Panc1 (cell line): ENCODE results near the gene CACUL1. TPM values are rescaled to one million over a fixed set of nuclear protein-coding genes. Genes with fewer than 3 reads are reported as not detected.

ENCODE experiments used
- ATAC-seq: fragments of 200-7000 bp; cut with Tn5 transposase; 2 replicates; pipeline ENCODE4 v1.9.1; 2020; ENCODE audit warnings: mild to moderate bottlenecking, moderate library complexity
- BruUV-seq: library from RNA; stranded (reverse); fragments of 400-500 nt; replicated peaks from 2 replicates; lab custom pipeline; 2021; lab: Mats Ljungman, UMichigan
- CTCF ChIA-PET: fragments of 300-600 bp; sonication (Branson Sonifier 250); formaldehyde crosslinking; loops from one replicate; lab custom pipeline; 2022; ENCODE audit warnings: antibody characterized with exemption; lab: Charles Lee
- POLR2A ChIA-PET: fragments of 300-600 bp; sonication (Branson Sonifier 250); formaldehyde crosslinking; loops from one replicate; lab custom pipeline; 2022; ENCODE audit warnings: antibody characterized with exemption; lab: Charles Lee
- DNase-seq: peaks from one replicate; pipeline ENCODE4 v3.0.0-alpha.2; 2010; ENCODE audit warnings: low read depth, low spot score
- H3K27ac ChIP-seq: 2 replicates; pipeline ENCODE4 v1.5.1; 2011; ENCODE audit warnings: mild to moderate bottlenecking, low read length, inconsistent platforms
- H3K27me3 ChIP-seq: fragments of 200-500 bp; sonication (Bioruptor generic); 2 replicates; pipeline ENCODE4 v1.6.0; 2014; ENCODE audit warnings: low read length, inconsistent platforms; ENCODE audit not compliant: control insufficient read depth, insufficient read depth
- H3K36me3 ChIP-seq: fragments of 200-500 bp; sonication (Bioruptor generic); 2 replicates; pipeline ENCODE4 v1.5.1; 2014; ENCODE audit warnings: inconsistent platforms, mild to moderate bottlenecking, low read length, moderate library complexity; ENCODE audit not compliant: control insufficient read depth, insufficient read depth
- H3K4me1 ChIP-seq: 2 replicates; pipeline ENCODE4 v1.5.1; 2011; ENCODE audit warnings: inconsistent platforms, mild to moderate bottlenecking, low read length, moderate library complexity; ENCODE audit not compliant: control insufficient read depth, insufficient read depth
- H3K4me3 ChIP-seq, 2 experiments: 2 replicates each; pipeline ENCODE4 v1.5.1; 2011 to 2012; ENCODE audit warnings: low read depth in 2 of 2, low read length in 2 of 2, mild to moderate bottlenecking in 2 of 2, inconsistent platforms in 1 of 2, moderate library complexity in 1 of 2
- H3K9me3 ChIP-seq: fragments of 200-500 bp; sonication (Bioruptor generic); 2 replicates; pipeline ENCODE4 v1.5.1; 2014; ENCODE audit warnings: low read depth, mild to moderate bottlenecking, inconsistent platforms, low read length, moderate library complexity; ENCODE audit not compliant: control insufficient read depth, insufficient read depth
- CTCF ChIP-seq: fragments of 450-650 bp; IDR thresholded peaks from 2 replicates; pipeline ENCODE4 v1.5.1; 2017; ENCODE audit warnings: mild to moderate bottlenecking
- POLR2AphosphoS5 ChIP-seq: IDR thresholded peaks from 2 replicates; pipeline ENCODE4 v1.6.1; 2012; ENCODE audit warnings: mild to moderate bottlenecking, low read depth, low read length, moderate library complexity
- REST ChIP-seq, 2 experiments: IDR thresholded peaks; 2 replicates each; pipeline ENCODE4 v1.6.1; 2011 to 2012; ENCODE audit warnings: low read depth in 2 of 2, control low read depth in 1 of 2, low read length in 1 of 2, mild to moderate bottlenecking in 1 of 2, moderate library complexity in 1 of 2; ENCODE audit not compliant: insufficient read depth in 1 of 2
- SIN3A ChIP-seq: IDR thresholded peaks from 2 replicates; pipeline ENCODE4 v1.6.1; 2012; ENCODE audit warnings: low read depth, mild to moderate bottlenecking, low read length, moderate library complexity, borderline replicate concordance; ENCODE audit not compliant: insufficient read depth
- TCF7L2 ChIP-seq: IDR thresholded peaks from 2 replicates; pipeline ENCODE4 v1.6.1; 2011; ENCODE audit warnings: mild to moderate bottlenecking, low read depth, low read length, inconsistent platforms
- in situ Hi-C: cut with HindIII; loops from 2 replicates; pipeline ENCODE4 v1.10.0; 2016; ENCODE audit warnings: low sequenced_read_pairs, low pct_unique_long_range_greater_than_20kb
- intact Hi-C: fragments of 100-400 bp; cut with micrococcal nuclease; formaldehyde crosslinking; loops from one replicate; pipeline ENCODE4 v1.10.0; 2022; ENCODE audit not compliant: unreplicated experiment
- total RNA-seq: library from RNA; stranded (reverse); gene quantifications from one replicate; pipeline ENCODE4 v1.2.1, GENCODE V29; 2021; ENCODE audit not compliant: unreplicated experiment

The CACUL1 gene
- total RNA-seq, 1 experiment from 2014 or later, result 44.1 TPM

- 0 out of 2 replicates have a peak, but pooled peaks cover 2% of the 10 kb centered on the region for H3K27me3 ChIP-seq
- H3K27ac ChIP-seq, result no peak overlapping the region
- POLR2A ChIA-PET, result interaction anchor here (0.7 kb wide), 1 partner anchor 1175 kb away, joined by 3 read pairs; no protein-coding TSS in a partner anchor
- in situ Hi-C loops (no loop called here), intact Hi-C loops (loop anchor here (5.0 kb wide), 1 partner anchor 235 kb away; no protein-coding TSS in a partner anchor)
- no peak overlapping the region for H3K4me3 ChIP-seq
- ATAC-seq (no peak), DNase-seq (no peak)
- no TSS peak for BruUV-seq
- H3K36me3 ChIP-seq, result no peaks in the 10 kb centered on the region
- no peaks in the 10 kb centered on the region for H3K9me3 ChIP-seq
- CTCF ChIA-PET, result interaction anchor here (0.7 kb wide), 2 partner anchors 40 to 234 kb away, joined by 4 to 6 read pairs; no protein-coding TSS in a partner anchor
- peaks cover 3% of the 10 kb centered on the region; the same call in 1 of the 2 replicates for H3K4me1 ChIP-seq
- TF ChIP-seq REST (IDR thresholded peaks at IDR 0.05; ENCODE audit: insufficient read depth in 1 of 2, low read depth in 2 of 2, low read length in 1 of 2) (no peak), SIN3A (no peak), TCF7L2 (no peak), POLR2AphosphoS5 (no peak), CTCF (no peak)
Observed at GRCh38 chr10:118802126-118802793, 47.5 kb upstream of the CACUL1 start.

- Histone ChIP-seq H3K9me3 (no peaks in the 10 kb centered on the region), H3K27me3 (0 out of 2 replicates have a peak, but pooled peaks cover 2% of the 10 kb centered on the region), H3K36me3 (no peaks in the 10 kb centered on the region), H3K4me3 (no peak overlapping the region), H3K4me1 (peaks cover 3% of the 10 kb centered on the region; the same call in 1 of the 2 replicates), H3K27ac (no peak overlapping the region)
- in situ Hi-C loops, result no loop called here
- POLR2A ChIA-PET, result no interaction called here
- no peak for DNase-seq
- TF ChIP-seq TCF7L2 (no peak), REST (IDR thresholded peaks at IDR 0.05; ENCODE audit: insufficient read depth in 1 of 2, low read depth in 2 of 2, low read length in 1 of 2) (no peak), SIN3A (no peak), POLR2AphosphoS5 (no peak), CTCF (peak; percentile 80)
- intact Hi-C loops, result loop anchor here (5.0 kb wide), 1 partner anchor 234 kb away; no protein-coding TSS in a partner anchor
- no TSS peak for BruUV-seq
- ATAC-seq, result peak; percentile 79
- CTCF ChIA-PET, result interaction anchor here (0.5 kb wide), 1 partner anchor 384 kb away, joined by 6 read pairs; no protein-coding TSS in a partner anchor
Observed at GRCh38 chr10:118800920-118801319, 46.1 kb upstream of the CACUL1 start.
